Measurements from ENCODE around the gene SCNN1A.

Gene SCNN1A

DNA sequence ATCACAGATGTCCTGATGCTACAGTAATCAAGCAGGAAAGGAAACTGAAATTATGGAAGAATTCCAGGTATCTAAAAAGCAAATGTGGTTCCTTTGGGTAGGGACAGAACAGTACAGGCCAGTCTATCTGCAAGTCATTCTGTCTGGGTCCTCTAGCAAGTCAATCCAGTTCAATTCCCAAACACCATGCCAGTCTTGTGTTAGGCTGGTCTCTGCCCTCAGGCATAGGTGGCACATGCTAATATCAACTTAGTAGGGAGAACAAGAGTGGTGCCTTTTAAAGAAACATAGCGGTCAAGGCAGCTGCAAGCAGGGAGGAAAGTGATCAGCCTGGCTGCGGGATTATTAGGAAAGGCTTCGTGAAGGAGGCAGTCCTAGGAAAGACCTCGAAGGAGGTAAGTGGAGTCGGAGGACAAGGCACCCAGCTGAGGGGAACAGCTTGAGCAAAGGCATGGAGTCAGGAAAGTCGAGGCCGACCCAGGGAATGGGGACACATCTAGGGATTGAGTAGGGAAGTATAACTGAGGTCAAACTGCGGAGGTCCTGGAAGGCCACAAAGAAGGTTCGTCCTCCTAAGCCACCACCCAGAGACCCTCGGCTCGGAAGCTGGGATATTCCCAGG, 68.7 kb downstream of the SCNN1A start (continued):
- TF ChIP-seq, protein P1, sequence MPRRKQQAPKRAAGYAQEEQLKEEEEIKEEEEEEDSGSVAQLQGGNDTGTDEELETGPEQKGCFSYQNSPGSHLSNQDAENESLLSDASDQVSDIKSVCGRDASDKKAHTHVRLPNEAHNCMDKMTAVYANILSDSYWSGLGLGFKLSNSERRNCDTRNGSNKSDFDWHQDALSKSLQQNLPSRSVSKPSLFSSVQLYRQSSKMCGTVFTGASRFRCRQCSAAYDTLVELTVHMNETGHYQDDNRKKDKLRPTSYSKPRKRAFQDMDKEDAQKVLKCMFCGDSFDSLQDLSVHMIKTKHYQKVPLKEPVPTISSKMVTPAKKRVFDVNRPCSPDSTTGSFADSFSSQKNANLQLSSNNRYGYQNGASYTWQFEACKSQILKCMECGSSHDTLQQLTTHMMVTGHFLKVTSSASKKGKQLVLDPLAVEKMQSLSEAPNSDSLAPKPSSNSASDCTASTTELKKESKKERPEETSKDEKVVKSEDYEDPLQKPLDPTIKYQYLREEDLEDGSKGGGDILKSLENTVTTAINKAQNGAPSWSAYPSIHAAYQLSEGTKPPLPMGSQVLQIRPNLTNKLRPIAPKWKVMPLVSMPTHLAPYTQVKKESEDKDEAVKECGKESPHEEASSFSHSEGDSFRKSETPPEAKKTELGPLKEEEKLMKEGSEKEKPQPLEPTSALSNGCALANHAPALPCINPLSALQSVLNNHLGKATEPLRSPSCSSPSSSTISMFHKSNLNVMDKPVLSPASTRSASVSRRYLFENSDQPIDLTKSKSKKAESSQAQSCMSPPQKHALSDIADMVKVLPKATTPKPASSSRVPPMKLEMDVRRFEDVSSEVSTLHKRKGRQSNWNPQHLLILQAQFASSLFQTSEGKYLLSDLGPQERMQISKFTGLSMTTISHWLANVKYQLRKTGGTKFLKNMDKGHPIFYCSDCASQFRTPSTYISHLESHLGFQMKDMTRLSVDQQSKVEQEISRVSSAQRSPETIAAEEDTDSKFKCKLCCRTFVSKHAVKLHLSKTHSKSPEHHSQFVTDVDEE (CRISPR knock-in tag; IDR thresholded peaks at IDR 0.05) = no peak
- no peak for TF ChIP-seq GLIS3 (CRISPR knock-in tag; IDR thresholded peaks at IDR 0.05)
- TF ChIP-seq CSDC2 (CRISPR knock-in tag; IDR thresholded peaks at IDR 0.05) = no peak
- TF ChIP-seq, protein P2, sequence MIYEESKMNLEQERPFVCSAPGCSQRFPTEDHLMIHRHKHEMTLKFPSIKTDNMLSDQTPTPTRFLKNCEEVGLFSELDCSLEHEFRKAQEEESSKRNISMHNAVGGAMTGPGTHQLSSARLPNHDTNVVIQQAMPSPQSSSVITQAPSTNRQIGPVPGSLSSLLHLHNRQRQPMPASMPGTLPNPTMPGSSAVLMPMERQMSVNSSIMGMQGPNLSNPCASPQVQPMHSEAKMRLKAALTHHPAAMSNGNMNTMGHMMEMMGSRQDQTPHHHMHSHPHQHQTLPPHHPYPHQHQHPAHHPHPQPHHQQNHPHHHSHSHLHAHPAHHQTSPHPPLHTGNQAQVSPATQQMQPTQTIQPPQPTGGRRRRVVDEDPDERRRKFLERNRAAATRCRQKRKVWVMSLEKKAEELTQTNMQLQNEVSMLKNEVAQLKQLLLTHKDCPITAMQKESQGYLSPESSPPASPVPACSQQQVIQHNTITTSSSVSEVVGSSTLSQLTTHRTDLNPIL (CRISPR knock-in tag; IDR thresholded peaks at IDR 0.05; ENCODE audit: low read depth) = no peak
- no peak for TF ChIP-seq TOX (CRISPR knock-in tag; IDR thresholded peaks at IDR 0.05; ENCODE audit: borderline replicate concordance)
- TF ChIP-seq, protein P3, sequence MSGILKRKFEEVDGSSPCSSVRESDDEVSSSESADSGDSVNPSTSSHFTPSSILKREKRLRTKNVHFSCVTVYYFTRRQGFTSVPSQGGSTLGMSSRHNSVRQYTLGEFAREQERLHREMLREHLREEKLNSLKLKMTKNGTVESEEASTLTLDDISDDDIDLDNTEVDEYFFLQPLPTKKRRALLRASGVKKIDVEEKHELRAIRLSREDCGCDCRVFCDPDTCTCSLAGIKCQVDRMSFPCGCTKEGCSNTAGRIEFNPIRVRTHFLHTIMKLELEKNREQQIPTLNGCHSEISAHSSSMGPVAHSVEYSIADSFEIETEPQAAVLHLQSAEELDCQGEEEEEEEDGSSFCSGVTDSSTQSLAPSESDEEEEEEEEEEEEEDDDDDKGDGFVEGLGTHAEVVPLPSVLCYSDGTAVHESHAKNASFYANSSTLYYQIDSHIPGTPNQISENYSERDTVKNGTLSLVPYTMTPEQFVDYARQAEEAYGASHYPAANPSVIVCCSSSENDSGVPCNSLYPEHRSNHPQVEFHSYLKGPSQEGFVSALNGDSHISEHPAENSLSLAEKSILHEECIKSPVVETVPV (CRISPR knock-in tag; IDR thresholded peaks at IDR 0.05) = no peak
- no peak for TF ChIP-seq PPARA (CRISPR knock-in tag; IDR thresholded peaks at IDR 0.05; ENCODE audit: borderline replicate concordance)

DNA sequence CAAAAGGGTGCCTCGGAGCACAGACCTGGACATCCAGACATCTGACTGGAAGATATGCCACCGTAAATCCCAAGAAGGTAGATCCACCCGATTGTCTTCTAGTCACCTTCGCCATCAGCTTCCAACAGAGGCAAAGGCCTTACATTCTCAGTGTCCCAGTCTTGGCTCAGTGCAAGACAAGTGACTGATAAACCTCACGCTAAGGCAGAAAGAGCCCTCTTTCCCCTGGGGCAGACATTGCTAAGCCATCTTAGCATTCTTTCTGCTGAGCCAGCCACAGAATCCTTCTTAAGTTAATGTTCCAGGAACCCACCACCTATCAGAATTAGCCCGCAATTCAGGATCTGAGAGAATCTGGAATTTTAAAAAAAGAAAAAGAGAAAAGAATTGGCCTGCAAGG, 69.2 kb downstream of the SCNN1A start:
- ATAC-seq = no peak
- TF ChIP-seq TCF4 (CRISPR knock-in tag; IDR thresholded peaks at IDR 0.05; ENCODE audit: borderline replicate concordance) (no peak), PATZ1 (CRISPR knock-in tag; IDR thresholded peaks at IDR 0.05; ENCODE audit: borderline replicate concordance) (no peak), ZNF70 (CRISPR knock-in tag; IDR thresholded peaks at IDR 0.05) (no peak), PPARA (CRISPR knock-in tag; IDR thresholded peaks at IDR 0.05; ENCODE audit: borderline replicate concordance) (no peak), SNAI2 (CRISPR knock-in tag; IDR thresholded peaks at IDR 0.05) (no peak), RARB (CRISPR knock-in tag; IDR thresholded peaks at IDR 0.05) (no peak), TOX (CRISPR knock-in tag; IDR thresholded peaks at IDR 0.05; ENCODE audit: borderline replicate concordance) (no peak), OSR1 (CRISPR knock-in tag; IDR thresholded peaks at IDR 0.05) (no peak), ZNF8 (CRISPR knock-in tag; IDR thresholded peaks at IDR 0.05) (no peak), GLIS3 (CRISPR knock-in tag; IDR thresholded peaks at IDR 0.05) (no peak), ZFP30 (CRISPR knock-in tag; IDR thresholded peaks at IDR 0.05) (no peak), ZNF565 (CRISPR knock-in tag; conservative IDR thresholded peaks at IDR 0.05; ENCODE audit: low read depth) (no peak), BACH2 (CRISPR knock-in tag; IDR thresholded peaks at IDR 0.05; ENCODE audit: borderline replicate concordance) (no peak)
- TF ChIP-seq, protein P2 (CRISPR knock-in tag; IDR thresholded peaks at IDR 0.05; ENCODE audit: low read depth) = no peak
- TF ChIP-seq, protein P1 (CRISPR knock-in tag; IDR thresholded peaks at IDR 0.05) = no peak
- TF ChIP-seq, protein P3 (CRISPR knock-in tag; IDR thresholded peaks at IDR 0.05) = no peak
